GM18508 (cell line): ENCODE data around the gene IFNL1.
"Not testable (repeated sequence)": the region's sequence is repeated elsewhere in the genome, so short reads cannot be mapped to it uniquely, and the experiment has no call there.

ENCODE experiments used
- ATAC-seq: cut with Tn5 transposase; IDR thresholded peaks from one replicate; pipeline ENCODE4 v1.9.1; 2021; ENCODE audit warnings: moderate number of reproducible peaks; ENCODE audit not compliant: insufficient read depth, unreplicated experiment

Gene IFNL1

DNA sequence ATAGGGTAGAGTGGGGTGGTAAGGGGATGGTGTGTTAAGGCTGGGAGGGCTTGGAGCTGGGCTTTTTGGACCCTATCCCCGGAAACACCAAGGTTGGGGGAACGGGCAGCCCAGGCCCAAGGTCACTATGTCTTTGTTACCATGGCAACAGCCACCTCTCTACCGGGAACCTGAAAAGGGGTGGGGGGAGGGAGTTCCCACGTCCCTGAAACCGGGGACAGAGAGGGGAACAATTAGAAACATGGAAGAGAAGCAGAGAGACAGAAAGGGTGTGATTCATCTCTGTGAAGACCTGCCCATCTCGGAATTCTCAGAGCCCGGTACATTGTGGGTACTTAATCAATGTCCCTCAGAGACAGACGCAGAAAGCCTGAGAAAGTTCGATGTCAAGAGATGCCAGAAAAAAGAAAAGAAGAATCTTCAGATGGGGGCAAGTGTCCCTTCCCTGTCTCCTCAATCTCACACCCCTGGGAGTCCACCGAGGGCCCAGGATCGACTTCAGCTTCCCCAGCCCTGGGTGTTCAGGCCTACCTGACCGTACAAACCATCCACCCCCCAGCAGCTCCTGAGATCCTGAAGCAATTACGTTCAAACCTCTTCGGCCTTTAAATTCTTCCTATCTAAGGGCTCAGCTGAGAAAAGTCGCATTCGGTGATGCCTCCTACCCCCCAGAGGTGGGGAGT, 31.3 kb downstream of the IFNL1 start:
- ATAC-seq = no peak

DNA sequence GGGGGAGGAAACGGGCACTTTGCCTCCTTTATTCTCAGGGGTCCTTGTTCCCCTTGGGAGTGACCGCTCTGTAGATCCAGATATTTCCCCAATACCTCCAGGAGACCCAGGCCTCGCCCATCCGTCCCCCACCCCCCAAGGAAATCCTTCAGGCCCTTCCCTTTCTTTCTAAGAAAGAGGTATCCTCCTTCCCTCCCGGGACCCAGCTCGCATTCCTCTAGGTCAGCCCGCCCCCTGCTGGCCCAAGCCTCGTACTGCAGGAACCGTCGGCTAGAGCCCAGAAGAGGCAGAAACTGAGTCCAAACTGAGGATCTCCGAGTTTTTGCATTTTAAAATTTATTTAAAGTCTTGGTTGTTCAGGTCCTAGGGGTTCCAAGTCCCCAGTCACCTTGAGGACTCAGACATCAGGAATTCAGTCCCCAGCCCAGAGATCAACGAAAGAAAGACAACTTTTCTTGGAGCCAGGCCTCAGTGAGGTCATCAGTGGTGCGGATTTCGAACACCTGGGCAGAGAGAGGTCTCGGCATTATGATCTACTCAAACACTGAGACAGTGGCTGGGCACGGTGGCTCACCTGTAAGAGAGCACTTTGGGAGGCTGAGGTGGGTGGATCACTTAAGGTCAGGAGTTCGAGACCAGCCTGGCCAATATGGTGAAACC, 32.0 kb downstream of the IFNL1 start:
- ATAC-seq = no peak

DNA sequence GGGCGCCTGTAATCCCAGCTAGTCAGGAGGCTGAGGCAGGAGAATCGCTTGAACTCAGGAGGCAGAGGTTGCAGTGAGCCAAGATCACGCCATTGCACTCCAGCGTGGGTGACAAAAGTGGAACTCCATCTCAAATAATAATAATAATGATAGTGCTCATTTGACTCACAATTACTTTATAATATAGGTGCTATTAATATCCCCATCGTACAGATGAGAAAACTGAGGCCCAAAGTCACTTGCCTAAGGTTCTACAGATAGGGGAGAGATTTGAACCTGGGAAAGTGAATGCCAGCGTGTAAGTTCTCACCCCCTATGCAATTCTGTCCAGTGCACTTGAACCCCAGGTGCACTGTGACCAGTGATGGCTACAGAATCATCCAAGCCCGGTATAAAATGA, 33.7 kb downstream of the IFNL1 start:
- no peak for ATAC-seq

DNA sequence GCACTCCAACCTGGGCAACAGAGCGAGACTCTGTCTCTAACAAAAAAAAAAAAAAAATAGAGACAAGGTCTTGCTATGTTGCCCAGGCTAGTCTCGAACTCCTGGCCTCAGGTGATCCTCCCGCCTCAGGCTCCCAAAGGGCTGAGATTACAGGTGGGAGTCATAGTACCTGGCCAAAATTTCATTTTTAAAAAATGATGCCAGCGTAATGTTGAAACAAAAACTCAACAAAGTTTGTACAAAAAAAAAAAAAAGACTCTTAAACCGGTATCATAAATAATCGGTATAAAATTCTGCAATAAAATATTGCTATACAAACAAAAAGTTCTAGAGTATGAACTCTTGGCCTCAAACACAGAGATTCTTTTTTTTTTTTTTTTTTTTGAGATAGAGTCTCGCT, 36.1 kb downstream of the IFNL1 start:
- no peak for ATAC-seq

DNA sequence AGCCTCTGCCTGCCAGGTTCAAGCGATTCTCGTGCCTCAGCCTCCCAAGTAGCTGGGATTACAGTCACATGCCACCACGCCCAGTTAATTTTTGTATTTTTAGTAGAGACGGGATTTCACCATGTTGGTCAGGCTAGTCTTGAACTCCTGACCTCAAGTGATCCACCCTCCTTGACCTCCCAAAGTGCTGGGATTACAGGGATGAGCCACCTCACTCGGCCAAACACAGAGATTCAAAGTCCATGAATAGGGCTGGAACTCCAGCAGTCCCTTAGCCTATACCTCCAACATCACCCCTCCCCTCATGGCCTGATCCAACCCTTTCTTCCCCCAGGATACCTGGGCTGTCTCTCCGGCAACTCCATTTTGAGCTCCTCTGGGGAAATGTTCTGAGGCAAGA, 36.5 kb downstream of the IFNL1 start:
- not testable (repeated sequence) for ATAC-seq

DNA sequence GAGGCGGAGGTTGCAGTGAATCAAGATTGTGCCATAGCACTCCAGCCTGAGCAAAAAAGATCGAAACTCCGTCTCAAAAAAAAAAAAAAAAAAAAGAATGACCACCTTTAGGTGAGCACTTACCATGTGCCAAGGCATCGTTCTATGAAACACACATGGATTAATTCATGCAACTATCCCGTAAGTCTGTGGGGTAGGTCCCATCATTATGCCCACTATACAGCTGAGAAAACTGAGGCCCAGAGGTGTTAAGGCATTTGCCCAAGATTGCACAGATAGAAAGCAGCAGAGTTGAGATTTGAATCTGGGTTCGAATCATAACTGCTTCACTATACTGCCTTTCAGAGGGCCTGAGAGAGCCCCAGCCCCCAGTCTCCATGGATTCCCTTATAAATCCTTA, 37.3 kb downstream of the IFNL1 start:
- ATAC-seq = no peak

DNA sequence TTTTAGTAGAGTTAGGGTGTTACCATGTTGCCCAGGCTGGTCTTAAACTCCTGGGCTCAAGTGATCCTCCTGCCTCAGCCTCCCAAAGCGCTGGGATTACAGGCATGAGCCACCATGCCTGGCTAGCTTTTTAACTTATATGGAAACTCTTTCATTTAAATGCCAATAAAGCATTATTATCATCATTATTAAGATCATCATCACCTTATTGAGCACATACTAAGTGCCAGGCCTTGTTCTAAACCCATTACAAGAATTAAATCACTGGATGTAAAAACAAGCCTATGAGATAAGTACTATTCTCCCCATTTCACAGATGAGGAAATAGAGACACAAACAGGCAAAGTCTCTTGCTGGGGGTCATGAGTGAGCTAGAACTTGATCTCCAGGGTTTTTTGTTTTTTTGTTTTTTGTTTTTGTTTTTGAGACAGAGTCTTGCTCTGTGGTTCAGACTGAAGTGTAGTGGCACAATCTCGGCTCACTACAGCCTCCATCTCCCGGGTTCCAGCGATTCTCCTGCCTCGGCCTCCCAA, 38.3 kb downstream of the IFNL1 start:
- no peak for ATAC-seq

DNA sequence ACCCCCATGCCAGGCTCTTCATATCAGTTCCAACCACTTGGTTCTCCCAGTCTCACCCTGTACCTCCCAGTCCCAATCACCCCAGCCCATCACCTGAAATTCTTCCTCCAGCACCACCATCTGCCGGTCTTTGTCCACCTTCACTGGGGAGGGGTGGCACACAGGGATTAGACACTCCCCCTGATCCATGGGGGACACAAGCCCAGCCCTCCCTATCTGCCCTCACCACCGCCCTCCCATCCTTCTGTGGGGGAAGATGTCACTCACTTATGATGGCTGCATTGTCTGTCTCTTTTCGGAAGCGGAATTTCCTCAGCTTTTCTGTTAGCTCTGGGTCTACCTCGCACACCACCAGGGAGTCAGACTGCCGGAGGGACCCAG, 39.0 kb downstream of the IFNL1 start:
- ATAC-seq = no peak

DNA sequence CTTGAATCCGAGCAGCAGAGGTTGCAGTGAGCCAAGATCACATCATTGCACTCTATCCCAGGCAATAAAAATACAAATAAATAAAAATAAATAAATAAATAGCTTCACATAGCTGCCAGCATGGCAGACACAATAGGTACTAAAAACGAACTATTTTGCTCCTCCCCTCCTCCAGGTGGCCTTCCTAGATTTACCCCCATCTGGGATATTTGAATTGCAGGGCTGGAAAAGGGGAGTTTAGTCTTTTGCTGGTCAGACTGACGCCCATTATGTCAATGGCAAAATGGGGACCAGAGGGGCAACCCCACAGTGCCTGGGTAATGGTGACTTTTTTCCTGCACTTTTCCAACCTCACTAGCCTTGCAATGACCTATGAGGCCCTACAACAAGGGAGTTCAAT, 40.3 kb downstream of the IFNL1 start:
- ATAC-seq = no peak

DNA sequence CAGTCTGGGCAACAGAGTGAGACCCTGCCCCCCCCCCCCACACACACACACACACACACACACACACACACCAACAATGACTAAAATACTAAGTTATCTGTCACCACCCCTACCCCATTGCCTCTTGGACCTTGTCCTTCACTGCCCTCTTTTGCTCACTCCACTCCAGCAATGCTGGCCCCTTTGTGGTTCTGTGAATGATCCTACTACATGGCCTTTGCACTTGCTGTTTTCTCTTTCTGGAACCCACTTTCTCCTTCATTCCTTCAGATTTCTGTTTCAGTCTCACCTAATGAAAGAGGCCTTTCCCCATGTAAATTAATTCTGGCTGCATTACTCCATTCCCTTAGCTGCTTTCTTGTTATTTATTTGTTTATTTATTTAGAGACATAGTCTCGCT, 43.5 kb downstream of the IFNL1 start:
- no peak for ATAC-seq

DNA sequence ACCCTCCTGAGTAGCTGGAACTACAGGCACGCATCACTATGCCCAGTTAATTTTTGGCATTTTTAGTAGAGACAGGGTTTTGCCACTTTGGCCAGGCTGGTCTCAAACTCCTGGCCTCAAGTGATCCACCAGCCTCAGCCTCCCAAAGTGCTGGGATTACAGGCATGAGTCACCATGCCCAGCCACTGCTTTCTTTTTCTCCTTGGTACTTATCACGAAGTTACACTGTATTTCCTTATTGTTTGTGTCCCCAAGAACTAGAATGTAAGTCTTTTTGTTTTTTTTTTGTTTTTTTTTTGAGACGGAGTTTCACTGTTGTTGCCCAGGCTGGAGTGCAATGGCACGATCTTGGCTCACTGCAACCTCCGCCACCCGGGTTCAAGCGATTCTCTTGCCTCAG, 43.9 kb downstream of the IFNL1 start:
- not testable (repeated sequence) for ATAC-seq

DNA sequence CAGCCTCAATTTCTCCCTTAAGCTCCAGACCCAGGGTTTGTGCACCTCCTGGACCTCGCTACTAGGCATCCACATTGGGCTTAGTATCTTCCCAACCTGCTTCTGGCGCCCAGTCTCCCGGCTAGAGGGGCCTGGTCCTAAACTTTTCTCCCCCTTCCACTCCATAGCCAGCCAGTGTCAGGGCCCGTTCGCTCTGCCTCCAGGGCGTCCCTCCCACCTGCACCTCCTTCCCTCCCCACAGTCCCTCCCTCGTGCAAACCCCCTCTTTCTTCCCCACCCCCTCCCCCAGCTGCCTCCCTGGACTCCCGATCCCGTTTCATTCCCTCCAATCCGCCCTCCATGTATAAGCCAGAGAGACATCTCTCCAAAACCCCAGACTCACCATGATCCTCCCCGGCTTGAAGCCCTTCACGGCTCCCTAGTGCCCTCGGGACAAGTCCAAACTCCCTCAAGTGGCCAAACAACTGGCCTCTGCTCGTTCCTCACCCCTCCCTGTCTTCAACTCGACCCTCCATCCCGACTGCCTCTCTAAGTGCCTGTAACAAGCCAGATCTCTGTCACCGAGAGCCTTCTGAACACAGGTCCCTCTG, 45.0 kb downstream of the IFNL1 start:
- no peak for ATAC-seq

DNA sequence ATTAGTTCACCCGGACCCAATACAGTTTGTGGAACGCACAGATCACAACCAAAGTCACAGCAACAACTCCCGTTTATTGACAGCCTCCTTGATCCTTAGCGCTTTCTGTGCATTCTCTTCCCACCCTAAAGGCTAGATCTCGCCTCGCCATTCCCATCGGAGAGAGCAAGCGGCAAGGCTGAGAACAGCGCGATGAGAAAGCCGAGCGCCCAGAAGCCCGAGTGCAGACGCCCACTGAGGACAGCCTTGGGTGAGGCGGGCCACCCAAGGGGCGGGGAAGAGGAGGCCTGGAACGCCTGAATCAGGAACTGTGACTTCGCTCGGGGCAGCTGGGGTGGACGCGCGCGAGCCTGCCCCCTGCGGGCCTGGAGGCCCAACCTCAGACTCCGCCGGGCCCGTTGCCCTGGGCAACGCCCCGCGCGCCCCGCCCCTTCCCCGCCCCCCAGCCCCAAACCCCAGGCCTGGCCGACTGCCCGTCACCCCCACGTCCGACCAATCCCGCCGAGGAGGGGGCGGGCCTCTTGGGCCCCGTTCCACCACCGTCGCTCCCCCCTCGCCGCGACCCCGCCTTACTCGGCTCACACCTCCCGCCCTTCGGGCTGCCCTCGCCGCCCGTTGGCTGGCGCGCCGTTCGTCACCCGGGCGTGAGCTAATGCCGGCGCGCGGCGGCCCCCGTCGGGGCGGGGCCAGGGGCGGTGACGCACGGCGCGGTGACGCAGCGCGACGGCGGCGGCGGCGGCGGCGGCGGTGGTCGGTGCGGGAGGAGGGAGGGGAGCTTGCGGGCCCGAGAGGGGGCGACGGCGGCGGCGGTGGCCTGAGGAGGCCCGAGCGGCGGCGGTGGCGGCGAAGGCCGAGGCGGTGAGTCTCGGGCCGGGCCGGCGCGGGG, 45.8 kb downstream of the IFNL1 start, which contains the start of gene SAMD4B:
TSS of gene SAMD4B (plus strand) at position 703 of the 886 bp plus-strand sequence. CDS start 14,473 bp downstream, outside the sequence.
- peak; percentile 76 for ATAC-seq

DNA sequence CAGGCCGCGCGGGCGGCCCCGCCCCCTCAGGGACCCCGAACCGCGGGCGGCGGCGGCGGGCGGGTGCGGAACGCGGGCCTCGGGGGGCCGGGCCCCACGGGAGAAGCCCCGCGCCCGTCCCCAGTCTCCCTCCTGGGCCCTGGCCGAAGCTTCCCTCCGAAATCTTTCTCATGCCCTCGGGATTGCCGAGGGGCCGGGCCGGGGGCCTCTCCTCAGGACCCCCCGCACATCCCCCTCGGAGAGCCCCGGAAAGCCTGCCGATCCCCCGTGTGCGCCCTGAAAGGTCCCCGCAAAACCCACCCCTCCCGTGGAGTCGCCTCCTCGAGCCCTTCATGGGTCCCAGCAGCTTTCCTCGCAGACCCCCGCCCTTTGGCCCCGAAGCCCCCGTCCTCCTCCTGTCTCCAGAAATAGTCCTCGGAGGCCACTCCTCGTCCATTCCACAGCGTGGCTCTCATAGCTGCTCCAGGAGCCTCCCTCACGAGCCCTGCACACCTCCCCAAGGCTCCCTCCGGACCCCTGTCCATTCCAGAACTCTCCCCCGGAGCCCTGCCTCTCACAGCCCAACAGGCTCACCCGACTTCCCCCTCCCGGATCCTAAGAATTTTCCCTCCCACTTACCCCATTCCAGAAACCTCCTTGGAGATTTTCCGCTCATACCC, 46.6 kb downstream of the IFNL1 start:
- no peak for ATAC-seq

DNA sequence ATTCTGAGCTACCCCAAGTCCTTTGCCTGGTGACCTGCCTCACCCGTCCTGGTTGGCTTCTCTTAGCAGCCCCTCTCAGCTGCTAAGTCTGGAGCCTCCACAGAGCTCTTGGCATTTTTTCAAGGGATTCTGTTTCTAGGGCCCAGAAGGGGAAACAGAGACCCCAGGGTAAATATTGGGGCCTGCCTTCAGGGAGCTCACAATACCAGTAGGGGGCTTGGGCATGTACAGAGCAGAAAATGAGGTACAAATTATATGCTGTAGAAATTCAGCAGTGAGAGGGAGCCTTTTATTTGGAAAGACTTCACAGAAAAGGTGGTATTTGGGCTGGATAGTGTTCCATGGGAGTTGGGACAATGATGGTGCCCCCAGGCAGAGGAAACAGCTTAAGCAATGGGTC, 49.7 kb downstream of the IFNL1 start:
- ATAC-seq = no peak

DNA sequence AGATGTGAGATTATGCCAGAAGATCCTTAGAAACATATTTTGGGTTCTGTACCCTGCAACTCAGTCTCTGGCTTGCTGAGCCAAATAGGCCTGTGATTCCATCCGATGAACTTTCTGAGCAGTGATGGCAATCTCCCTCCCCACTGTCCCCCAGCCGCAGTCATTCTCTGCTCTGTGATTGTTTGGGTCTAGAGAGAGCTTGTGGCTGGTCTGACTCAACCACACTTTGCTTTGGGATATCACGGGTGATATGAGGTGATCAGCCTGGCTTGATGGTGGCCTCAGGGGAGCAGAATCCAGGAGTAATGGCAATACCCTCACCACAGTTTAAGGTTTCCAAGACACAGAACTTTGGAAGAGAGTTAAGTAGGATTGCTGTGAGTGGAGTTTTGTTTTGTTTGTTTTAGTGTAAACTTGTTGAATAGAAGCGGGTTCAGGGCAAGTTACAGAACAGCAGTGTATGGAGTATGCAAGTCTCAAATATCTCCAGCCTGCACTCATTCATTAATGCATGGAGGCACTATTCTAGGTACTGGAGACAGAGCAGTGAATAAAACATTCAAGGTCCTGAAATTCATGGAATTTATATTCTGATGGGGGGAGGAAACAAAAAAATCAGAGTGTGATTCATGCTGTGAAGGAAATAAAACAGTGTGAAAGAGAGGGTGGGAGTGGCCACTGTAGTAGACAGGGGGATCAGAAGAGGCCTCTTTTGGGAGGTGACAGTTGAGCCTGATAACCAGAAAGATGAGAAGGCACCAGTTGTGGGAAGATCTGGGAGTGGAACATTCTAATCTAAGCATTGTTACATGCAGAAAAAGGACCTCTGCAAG, 51.3 kb downstream of the IFNL1 start:
- ATAC-seq = no peak
